ENCODE results near the gene ZNF516. TPM values are rescaled to one million over a fixed set of nuclear protein-coding genes. Genes with fewer than 3 reads are reported as not detected.
A peak's percentile ranks its signal among the peaks of the same experiment; 100 is the strongest.

ZNF516 gene
- total RNA-seq, 6 donors from 2014 or later = 21.9 to 44.3 (median 36.5) TPM

DNA sequence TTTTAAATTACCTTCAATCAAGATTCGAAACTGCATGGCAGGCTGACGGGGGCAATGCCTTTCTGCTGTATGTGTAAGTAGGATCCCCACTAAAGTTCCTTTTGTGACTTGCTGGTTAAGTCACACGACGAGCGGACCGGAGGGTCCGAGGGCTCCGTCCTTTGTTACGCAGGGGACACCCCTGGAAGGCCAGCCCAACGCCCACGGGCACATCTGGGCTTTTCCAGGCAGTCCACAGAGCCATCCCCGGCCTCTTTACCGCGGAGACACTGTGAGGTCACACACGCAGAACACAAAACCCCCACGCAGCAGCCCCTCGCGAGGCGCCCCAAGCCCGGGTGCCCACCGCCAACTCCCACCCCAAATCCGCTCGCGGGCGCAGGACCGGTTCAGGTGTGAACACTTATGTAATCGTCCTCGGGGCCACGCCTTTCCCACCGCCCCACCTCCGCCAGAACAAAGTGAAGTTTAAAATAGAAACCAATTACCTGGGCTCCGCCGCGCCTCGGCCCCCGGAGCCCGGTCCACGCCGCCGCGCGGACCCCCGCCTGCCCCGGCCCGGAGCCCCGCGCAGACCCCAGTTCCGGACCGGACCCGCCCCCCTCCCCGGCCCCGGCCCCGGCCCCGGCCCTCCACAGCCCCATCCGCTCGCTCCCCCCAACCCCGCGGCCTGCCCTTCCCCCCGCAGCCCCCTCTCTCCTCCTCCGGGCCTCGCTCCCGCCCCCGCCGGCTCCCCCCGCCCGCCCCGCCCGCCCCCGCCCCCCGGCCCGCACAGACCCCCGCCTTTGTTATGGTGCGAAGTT lies 4.2 kb downstream of the ZNF516 start:
- 1% methylated on average over 15 to 37 of the region's 73 CpGs for WGBS, 2 donors
- Histone ChIP-seq H3K4me3 (peak overlapping the region; percentile 33 to 88 (median 76)), H3K36me3 (no peaks in the 10 kb centered on the region), H3K27ac (peak overlapping the region; percentile 78 to 93 (median 85)), H3K4me1 (peaks cover 17 to 69% (median 31%) of the 10 kb centered on the region in 4 donors), H3K27me3 (no peaks in the 10 kb centered on the region), H3K9me3 (no peaks in the 10 kb centered on the region)
- ATAC-seq (ENCODE audit: low FRiP score in 2 of 2) (no peak), DNase-seq (peak; percentile 75 to 87)
- TF ChIP-seq POLR2A (IDR thresholded peaks at IDR 0.05) (no peak), POLR2AphosphoS5 (IDR thresholded peaks at IDR 0.05) (peak in 1 of 2 donors; percentile 11), EP300 (IDR thresholded peaks at IDR 0.05) (no peak)
- TF ChIP-seq, protein P1, sequence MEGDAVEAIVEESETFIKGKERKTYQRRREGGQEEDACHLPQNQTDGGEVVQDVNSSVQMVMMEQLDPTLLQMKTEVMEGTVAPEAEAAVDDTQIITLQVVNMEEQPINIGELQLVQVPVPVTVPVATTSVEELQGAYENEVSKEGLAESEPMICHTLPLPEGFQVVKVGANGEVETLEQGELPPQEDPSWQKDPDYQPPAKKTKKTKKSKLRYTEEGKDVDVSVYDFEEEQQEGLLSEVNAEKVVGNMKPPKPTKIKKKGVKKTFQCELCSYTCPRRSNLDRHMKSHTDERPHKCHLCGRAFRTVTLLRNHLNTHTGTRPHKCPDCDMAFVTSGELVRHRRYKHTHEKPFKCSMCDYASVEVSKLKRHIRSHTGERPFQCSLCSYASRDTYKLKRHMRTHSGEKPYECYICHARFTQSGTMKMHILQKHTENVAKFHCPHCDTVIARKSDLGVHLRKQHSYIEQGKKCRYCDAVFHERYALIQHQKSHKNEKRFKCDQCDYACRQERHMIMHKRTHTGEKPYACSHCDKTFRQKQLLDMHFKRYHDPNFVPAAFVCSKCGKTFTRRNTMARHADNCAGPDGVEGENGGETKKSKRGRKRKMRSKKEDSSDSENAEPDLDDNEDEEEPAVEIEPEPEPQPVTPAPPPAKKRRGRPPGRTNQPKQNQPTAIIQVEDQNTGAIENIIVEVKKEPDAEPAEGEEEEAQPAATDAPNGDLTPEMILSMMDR (IDR thresholded peaks at IDR 0.05) = no peak

DNA sequence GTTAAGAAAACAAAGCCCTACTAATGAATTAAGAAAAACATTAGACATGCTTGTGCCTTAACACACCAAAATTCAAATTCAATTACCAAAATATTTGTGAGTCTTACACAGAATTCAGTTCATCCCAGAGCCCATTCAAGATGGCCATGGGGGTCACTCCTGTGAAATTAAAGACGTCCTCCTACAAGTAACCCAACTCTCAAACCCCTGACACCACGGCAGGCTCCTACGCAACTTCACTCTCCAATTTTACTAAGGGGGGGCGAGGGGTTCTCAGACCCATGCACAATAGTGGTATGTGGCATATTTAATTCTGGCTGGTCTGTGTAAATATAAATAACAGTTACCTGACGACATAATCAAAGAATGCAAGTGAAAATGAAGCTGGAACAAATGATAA lies 5.0 kb downstream of the ZNF516 start:
- Histone ChIP-seq H3K4me3 (peak overlapping the region in 2 of 4 donors; percentile 84 to 88), H3K27ac (peak overlapping the region in 1 of 4 donors; percentile 93), H3K9me3 (no peaks in the 10 kb centered on the region), H3K36me3 (no peaks in the 10 kb centered on the region), H3K4me1 (peaks cover 17 to 64% (median 27%) of the 10 kb centered on the region in 4 donors), H3K27me3 (no peaks in the 10 kb centered on the region)
- ATAC-seq (ENCODE audit: low FRiP score in 2 of 2) (no peak), DNase-seq (no peak)
- TF ChIP-seq, protein P1 (IDR thresholded peaks at IDR 0.05) = no peak
- no peak for TF ChIP-seq POLR2AphosphoS5 (IDR thresholded peaks at IDR 0.05)
- TF ChIP-seq POLR2A (IDR thresholded peaks at IDR 0.05) = no peak
- TF ChIP-seq EP300 (IDR thresholded peaks at IDR 0.05) = no peak
- WGBS, 2 donors = 57 to 60% methylated on average over 5 of the region's 5 CpGs

DNA sequence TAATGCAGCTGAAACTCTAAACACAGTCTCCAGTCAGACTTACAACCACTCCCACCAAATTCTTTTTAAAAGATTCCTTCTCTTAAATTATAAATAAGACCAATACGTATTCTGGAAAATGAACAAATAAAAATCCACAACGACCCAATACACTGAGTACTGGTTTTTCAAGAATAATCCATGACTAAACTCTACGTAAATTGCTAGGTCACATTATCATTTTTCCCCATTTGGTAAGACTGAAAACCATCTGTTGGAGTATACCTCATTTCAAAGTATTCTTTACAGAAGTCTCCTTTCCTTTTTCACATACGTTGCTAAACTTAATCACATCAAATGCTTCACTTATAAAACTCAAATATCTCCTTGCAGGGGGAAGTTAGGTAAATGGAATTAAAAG lies 6.0 kb downstream of the ZNF516 start:
- Histone ChIP-seq H3K4me1 (peaks cover 17 to 55% (median 25%) of the 10 kb centered on the region in 4 donors), H3K36me3 (no peaks in the 10 kb centered on the region), H3K27me3 (no peaks in the 10 kb centered on the region), H3K4me3 (no peak overlapping the region), H3K27ac (no peak overlapping the region), H3K9me3 (no peaks in the 10 kb centered on the region)
- DNase-seq = no peak
- ATAC-seq (ENCODE audit: low FRiP score in 2 of 2) = no peak
- TF ChIP-seq EP300 (IDR thresholded peaks at IDR 0.05) (no peak), POLR2AphosphoS5 (IDR thresholded peaks at IDR 0.05) (no peak)
- TF ChIP-seq, protein P1 (IDR thresholded peaks at IDR 0.05) = no peak
- 62% methylated on average over 4 of the region's 4 CpGs for WGBS, 2 donors

- ATAC-seq (ENCODE audit: low FRiP score in 2 of 2) = no peak
- TF ChIP-seq POLR2AphosphoS5 (IDR thresholded peaks at IDR 0.05) = no peak
- TF ChIP-seq EP300 (IDR thresholded peaks at IDR 0.05) = no peak
- H3K36me3 ChIP-seq = no peaks in the 10 kb centered on the region
- H3K27me3 ChIP-seq = no peaks in the 10 kb centered on the region
- H3K27ac ChIP-seq = no peak overlapping the region
- DNase-seq = no peak
- WGBS, 2 donors = 40 to 43% methylated on average over 9 of the region's 9 CpGs
- H3K9me3 ChIP-seq = no peaks in the 10 kb centered on the region
- H3K4me3 ChIP-seq = no peak overlapping the region
- H3K4me1 ChIP-seq = peaks cover 11 to 50% (median 22%) of the 10 kb centered on the region in 4 donors
Observed at GRCh38 chr18:76488190-76488589, 6.9 kb downstream of the ZNF516 start.

DNA sequence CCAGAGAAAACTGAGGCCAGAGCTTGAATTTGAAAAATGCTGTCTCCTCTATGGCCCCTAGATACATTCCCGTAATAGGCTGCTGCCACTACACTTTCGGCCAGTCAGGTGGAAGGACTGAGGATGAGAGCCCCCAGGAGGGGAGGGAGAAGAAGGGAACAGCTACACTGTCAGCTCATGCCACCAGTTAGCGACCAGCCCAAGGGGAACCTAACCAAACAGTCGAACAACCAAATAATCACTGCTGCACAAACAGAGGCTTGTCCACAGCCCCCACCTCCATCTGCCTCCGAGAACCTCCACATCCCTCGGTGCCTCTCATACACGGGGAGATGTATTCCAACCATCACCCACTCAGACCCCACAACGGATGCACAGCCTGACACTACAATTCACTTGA lies 7.3 kb downstream of the ZNF516 start:
- ATAC-seq (ENCODE audit: low FRiP score in 2 of 2) = no peak
- TF ChIP-seq, protein P1 (IDR thresholded peaks at IDR 0.05) = no peak
- TF ChIP-seq EP300 (IDR thresholded peaks at IDR 0.05) (no peak), POLR2A (IDR thresholded peaks at IDR 0.05) (no peak), POLR2AphosphoS5 (IDR thresholded peaks at IDR 0.05) (no peak)
- Histone ChIP-seq H3K27me3 (no peaks in the 10 kb centered on the region), H3K4me1 (peaks cover 11 to 54% (median 22%) of the 10 kb centered on the region in 4 donors), H3K9me3 (no peaks in the 10 kb centered on the region), H3K27ac (no peak overlapping the region), H3K4me3 (no peak overlapping the region), H3K36me3 (no peaks in the 10 kb centered on the region)
- DNase-seq = no peak
- 70 to 71% methylated on average over 8 of the region's 8 CpGs for WGBS, 2 donors
